ENCODE data around the gene BRSK1.

DNA sequence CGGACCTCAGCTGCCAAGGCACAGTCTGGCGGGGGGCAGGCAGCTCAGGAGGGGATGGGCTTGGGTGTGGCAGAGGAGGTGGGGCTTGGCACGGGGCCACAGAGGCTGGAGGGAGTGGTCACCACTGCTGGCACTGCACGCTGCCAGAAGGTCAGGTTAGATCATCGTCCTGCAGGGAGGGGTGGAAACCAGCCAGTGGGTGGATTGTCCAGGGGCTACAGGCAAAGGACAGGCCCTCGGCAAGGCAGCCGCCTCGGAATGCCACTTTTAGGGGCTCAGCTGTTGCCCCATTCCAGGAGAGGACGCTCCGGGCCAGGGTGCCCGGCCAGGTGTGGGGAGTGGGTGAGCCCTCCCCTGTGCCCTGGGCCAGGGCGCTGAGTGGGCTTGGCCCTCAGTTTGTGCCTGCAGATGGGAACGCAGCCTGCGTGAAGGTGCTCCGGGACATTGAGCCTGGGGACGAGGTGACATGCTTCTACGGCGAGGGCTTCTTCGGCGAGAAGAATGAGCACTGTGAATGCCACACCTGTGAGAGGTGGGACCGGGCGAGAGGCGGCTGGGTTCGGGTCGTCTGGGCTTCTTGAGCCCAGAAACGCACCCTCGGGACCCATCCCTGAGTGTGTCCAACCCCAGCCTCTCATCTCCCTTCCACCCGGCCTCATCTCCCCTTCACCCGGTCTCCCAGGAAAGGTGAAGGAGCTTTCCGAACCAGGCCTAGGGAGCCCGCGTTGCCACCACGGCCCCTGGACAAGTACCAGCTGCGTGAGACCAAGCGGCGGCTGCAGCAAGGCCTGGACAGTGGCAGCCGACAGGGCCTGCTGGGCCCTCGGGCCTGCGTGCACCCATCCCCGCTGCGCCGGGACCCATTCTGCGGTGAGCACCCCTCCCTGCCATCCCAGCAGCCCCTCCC is 62.3 kb downstream of the BRSK1 start:
- TF ChIP-seq, protein P1, sequence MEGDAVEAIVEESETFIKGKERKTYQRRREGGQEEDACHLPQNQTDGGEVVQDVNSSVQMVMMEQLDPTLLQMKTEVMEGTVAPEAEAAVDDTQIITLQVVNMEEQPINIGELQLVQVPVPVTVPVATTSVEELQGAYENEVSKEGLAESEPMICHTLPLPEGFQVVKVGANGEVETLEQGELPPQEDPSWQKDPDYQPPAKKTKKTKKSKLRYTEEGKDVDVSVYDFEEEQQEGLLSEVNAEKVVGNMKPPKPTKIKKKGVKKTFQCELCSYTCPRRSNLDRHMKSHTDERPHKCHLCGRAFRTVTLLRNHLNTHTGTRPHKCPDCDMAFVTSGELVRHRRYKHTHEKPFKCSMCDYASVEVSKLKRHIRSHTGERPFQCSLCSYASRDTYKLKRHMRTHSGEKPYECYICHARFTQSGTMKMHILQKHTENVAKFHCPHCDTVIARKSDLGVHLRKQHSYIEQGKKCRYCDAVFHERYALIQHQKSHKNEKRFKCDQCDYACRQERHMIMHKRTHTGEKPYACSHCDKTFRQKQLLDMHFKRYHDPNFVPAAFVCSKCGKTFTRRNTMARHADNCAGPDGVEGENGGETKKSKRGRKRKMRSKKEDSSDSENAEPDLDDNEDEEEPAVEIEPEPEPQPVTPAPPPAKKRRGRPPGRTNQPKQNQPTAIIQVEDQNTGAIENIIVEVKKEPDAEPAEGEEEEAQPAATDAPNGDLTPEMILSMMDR (IDR thresholded peaks at IDR 0.05): no peak
- TF ChIP-seq POLR2A (IDR thresholded peaks at IDR 0.05): no peak

All from testis (tissue), 2 donors.